ENCODE results near the gene ATRIP.
A peak's percentile ranks its signal among the peaks of the same experiment; 100 is the strongest.

The ATRIP gene

GRCh38 chr3:48425281-48425812, 21.2 kb upstream of the ATRIP start:
- DNase-seq, result no peak

- DNase-seq, result no peak
These were observed 20.1 kb upstream of the ATRIP start for GRCh38 chr3:48426401-48426909.

GRCh38 chr3:48426944-48427629, 19.4 kb upstream of the ATRIP start:
- DNase-seq, result no peak

- DNase-seq, result no peak
These were observed 18.9 kb upstream of the ATRIP start for GRCh38 chr3:48427630-48427962.

- no peak for DNase-seq
These were observed 18.4 kb upstream of the ATRIP start for GRCh38 chr3:48428088-48428571.

GRCh38 chr3:48428572-48429316, 17.8 kb upstream of the ATRIP start:
- DNase-seq, result no peak

GRCh38 chr3:48429317-48429959, 17.1 kb upstream of the ATRIP start:
- DNase-seq, result peak; percentile 30

GRCh38 chr3:48429960-48430707, 16.4 kb upstream of the ATRIP start, which contains the start of gene PLXNB1:
Gene PLXNB1 (minus strand): TSS chr3:48430086. CDS start chr3:48424611, 5,475 bp downstream.
- DNase-seq, result no peak

- DNase-seq, result no peak
These were observed 15.8 kb upstream of the ATRIP start for GRCh38 chr3:48430708-48431101.

GRCh38 chr3:48431224-48432029, 15.1 kb upstream of the ATRIP start:
- DNase-seq, result no peak

- DNase-seq, result no peak
These were observed 13.8 kb upstream of the ATRIP start for GRCh38 chr3:48432411-48433371.

GRCh38 chr3:48433472-48434118, 12.9 kb upstream of the ATRIP start:
- no peak for DNase-seq

- DNase-seq, result no peak
These were observed 11.8 kb upstream of the ATRIP start for GRCh38 chr3:48434591-48435222.

- no peak for DNase-seq
These were observed 11.3 kb upstream of the ATRIP start for GRCh38 chr3:48435223-48435595.

- DNase-seq, result peak; percentile 65
These were observed 10.6 kb upstream of the ATRIP start for GRCh38 chr3:48435774-48436476.

- no peak for DNase-seq
These were observed 10.1 kb upstream of the ATRIP start for GRCh38 chr3:48436477-48436787.

- DNase-seq, result no peak
These were observed 9.7 kb upstream of the ATRIP start for GRCh38 chr3:48436855-48437254.

GRCh38 chr3:48437812-48438211, 8.7 kb upstream of the ATRIP start:
- DNase-seq, result no peak
